Psoas muscle (tissue), 8 donors: Measurements from ENCODE around the gene NOS1. TPM values are rescaled to one million over a fixed set of nuclear protein-coding genes. Genes with fewer than 3 reads are reported as not detected.
"Not testable (repeated sequence)": the region's sequence is repeated elsewhere in the genome, so short reads cannot be mapped to it uniquely, and the experiment has no call there.

ENCODE experiments used
- ATAC-seq, 4 donors: fragments of 200-7000 bp; cut with Tn5 transposase; one replicate each; pipeline ENCODE4 v1.9.1; 2020; ENCODE audit warnings: moderate library complexity in 3 of 4, mild to moderate bottlenecking in 2 of 4
- DNase-seq, 2 donors: peaks; one replicate each; pipeline ENCODE4 v3.0.0-alpha.2; 2020
- H3K27ac ChIP-seq: fragments of 200-600 bp; one replicate; pipeline ENCODE4 v1.8.0; 2022
- H3K27me3 ChIP-seq, 3 donors: fragments of 200-600 bp in 1 of 3; one replicate each; pipeline versions ENCODE4 v1.6.1 to v1.8.0; 2013 to 2022; ENCODE audit warnings: low read length in 2 of 3, mild to moderate bottlenecking in 2 of 3, moderate library complexity in 1 of 3; ENCODE audit not compliant: insufficient read depth in 3 of 3
- H3K36me3 ChIP-seq, 2 donors: fragments of 200-600 bp in 1 of 2; one replicate each; pipeline versions ENCODE4 v1.6.1 to v1.8.0; 2013 to 2022; ENCODE audit warnings: low read depth in 1 of 2, mild to moderate bottlenecking in 1 of 2, moderate library complexity in 1 of 2; ENCODE audit not compliant: insufficient read depth in 1 of 2
- H3K4me1 ChIP-seq: fragments of 200-600 bp; one replicate; pipeline ENCODE4 v1.8.0; 2022
- H3K4me3 ChIP-seq: fragments of 200-600 bp; one replicate; pipeline ENCODE4 v1.8.0; 2022; ENCODE audit warnings: mild to moderate bottlenecking
- H3K9me3 ChIP-seq: fragments of 200-600 bp; one replicate; pipeline ENCODE4 v1.8.0; 2022
- whole genome bisulfite sequencing, 3 donors: extraction: QIAGEN DNeasy Blood & Tissue Kit; methylation state at CpG; one replicate each; pipeline versions ENCODE4 v1.1.6 to v1.1.7; 2013; 5-methylcytosine and 5-hydroxymethylcytosine counted together
- intact Hi-C, 2 donors: fragments of 100-400 bp; cut with DNase I; formaldehyde crosslinking; loops; one replicate each; pipeline versions ENCODE4 v1.11.0 to v1.14.2; 2022
- polyA plus RNA-seq, 3 donors: library from polyadenylated mRNA; stranded (reverse); fragments of 200-250 nt; gene quantifications; one replicate each; pipeline ENCODE4 v1.2.3, GENCODE V29; 2013
- total RNA-seq, 4 donors: library from RNA; stranded (reverse); fragmentation: NEBNext Ultra II Directional in 2 of 4; extraction: Animal tissue kit (Norgen Biotek cat#: 25700) in 2 of 4; gene quantifications; one replicate each; pipeline versions ENCODE4 v1.2.1 to v1.2.4, GENCODE V29; 2021 to 2023
- TF ChIP-seq, protein P1 (sequence below): fragments of 200-600 bp; IDR thresholded peaks from one replicate; pipeline ENCODE4 v1.8.0; 2022; ENCODE audit warnings: antibody characterized with exemption
- donor health status: healthy with polysubstance abuse.
- donor health status: DM: no; HTN: no; CAD: no; lungs with moderate emphysema.
- donor health status: Bipolar disorder and iron deficiency.
- donor health status: healthy.
- donor health status: DM: yes; HTN: yes; CAD: no.
- donor health status: DM: no; HTN: no; CAD: no.
- donor health status: DM: no; HTN: no; CAD: no.
- donor health status: DM: yes; HTN: yes; CAD: no.

Gene NOS1
- total and polyA plus RNA-seq, 7 donors = 2.7 to 62.2 (median 12.1) TPM

DNA sequence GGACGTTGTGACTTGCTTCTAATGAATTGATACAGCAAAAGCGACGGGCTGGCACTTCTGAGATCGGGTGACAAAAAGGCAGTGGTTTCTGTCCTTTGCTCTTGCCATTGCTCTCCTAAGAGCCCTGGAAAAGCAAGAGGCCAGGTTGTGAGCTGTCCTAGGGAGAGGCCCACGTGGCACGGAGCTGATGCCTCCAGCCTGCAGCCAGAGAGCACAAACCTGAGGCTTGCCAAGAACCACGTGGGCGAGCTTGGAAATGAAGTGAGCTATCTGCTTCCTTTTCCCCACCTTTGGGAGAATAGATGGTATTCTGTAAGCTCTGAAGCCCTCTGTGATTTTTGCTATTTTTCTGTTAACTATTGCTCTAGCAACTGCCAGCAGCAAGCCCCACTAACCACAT, 26.4 kb upstream of the NOS1 start:
- Histone ChIP-seq H3K27ac (no peak overlapping the region), H3K9me3 (no peaks in the 10 kb centered on the region), H3K4me3 (no peak overlapping the region), H3K27me3 (no peaks in the 10 kb centered on the region), H3K36me3 (no peaks in the 10 kb centered on the region), H3K4me1 (no peaks in the 10 kb centered on the region)
- TF ChIP-seq, protein P1, sequence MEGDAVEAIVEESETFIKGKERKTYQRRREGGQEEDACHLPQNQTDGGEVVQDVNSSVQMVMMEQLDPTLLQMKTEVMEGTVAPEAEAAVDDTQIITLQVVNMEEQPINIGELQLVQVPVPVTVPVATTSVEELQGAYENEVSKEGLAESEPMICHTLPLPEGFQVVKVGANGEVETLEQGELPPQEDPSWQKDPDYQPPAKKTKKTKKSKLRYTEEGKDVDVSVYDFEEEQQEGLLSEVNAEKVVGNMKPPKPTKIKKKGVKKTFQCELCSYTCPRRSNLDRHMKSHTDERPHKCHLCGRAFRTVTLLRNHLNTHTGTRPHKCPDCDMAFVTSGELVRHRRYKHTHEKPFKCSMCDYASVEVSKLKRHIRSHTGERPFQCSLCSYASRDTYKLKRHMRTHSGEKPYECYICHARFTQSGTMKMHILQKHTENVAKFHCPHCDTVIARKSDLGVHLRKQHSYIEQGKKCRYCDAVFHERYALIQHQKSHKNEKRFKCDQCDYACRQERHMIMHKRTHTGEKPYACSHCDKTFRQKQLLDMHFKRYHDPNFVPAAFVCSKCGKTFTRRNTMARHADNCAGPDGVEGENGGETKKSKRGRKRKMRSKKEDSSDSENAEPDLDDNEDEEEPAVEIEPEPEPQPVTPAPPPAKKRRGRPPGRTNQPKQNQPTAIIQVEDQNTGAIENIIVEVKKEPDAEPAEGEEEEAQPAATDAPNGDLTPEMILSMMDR = no peak
- WGBS, 3 donors = 38 to 67% (median 44%) methylated on average over 8 of the region's 8 CpGs
- ATAC-seq = peak; percentile 64 to 87 (median 82)
- intact Hi-C loops = no loop called here
- peak in 1 of 2 donors; percentile 68 for DNase-seq

DNA sequence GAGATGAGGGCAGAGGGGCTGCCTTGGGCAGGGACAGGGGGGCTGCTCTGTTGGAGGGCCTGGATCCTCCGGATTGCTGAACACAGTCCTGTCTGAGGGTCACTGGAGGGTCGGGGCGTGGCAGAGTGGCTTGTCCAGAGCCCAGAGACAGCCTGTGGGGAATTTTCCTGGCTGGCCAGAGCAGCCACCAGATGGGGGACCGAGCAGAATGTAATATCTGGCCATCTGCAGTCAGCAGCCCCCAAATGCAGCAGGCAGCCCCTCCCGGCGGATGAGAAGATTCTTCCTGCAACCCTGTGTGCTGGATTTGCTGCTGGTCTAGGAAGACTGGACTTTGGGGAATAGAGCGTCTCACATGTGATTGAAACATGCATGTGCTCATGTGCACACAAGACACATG, 23.3 kb upstream of the NOS1 start:
- no peaks in the 10 kb centered on the region for H3K9me3 ChIP-seq
- no peak overlapping the region for H3K4me3 ChIP-seq
- DNase-seq (no peak), ATAC-seq (no peak)
- no peaks in the 10 kb centered on the region for H3K36me3 ChIP-seq
- no peaks in the 10 kb centered on the region for H3K27me3 ChIP-seq
- H3K27ac ChIP-seq = no peak overlapping the region
- WGBS, 3 donors = 72 to 79% (median 75%) methylated on average over 7 of the region's 7 CpGs
- no peaks in the 10 kb centered on the region for H3K4me1 ChIP-seq
- intact Hi-C loops = no loop called here
- TF ChIP-seq, protein P1 = no peak

DNA sequence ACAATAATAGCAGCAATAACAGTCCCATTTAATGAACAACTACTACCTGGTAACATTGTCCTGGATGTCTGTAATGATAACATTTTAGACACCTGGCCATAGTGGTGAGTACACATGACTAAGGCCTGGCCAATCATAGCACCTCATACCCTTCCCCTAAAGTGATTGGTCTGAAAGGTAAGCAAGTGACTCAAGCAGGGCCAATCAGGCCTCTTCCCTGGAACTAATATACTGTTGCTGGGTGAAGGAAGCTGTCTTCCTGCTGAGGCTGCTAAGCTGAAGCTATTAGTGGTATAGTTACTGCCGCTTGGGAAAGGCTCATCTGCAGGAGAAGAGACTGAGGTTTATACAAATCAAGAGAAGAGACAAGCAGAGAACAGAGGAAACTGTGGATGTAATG, 18.7 kb upstream of the NOS1 start:
- no peaks in the 10 kb centered on the region for H3K4me1 ChIP-seq
- no peak overlapping the region for H3K27ac ChIP-seq
- ATAC-seq (no peak), DNase-seq (no peak)
- no peak overlapping the region for H3K4me3 ChIP-seq
- H3K27me3 ChIP-seq = no peaks in the 10 kb centered on the region
- intact Hi-C loops = no loop called here
- H3K36me3 ChIP-seq = no peaks in the 10 kb centered on the region
- H3K9me3 ChIP-seq = no peaks in the 10 kb centered on the region
- 76 to 88% (median 87%) methylated on average over 1 of the region's 1 CpG for WGBS, 3 donors
- TF ChIP-seq, protein P1 = no peak

DNA sequence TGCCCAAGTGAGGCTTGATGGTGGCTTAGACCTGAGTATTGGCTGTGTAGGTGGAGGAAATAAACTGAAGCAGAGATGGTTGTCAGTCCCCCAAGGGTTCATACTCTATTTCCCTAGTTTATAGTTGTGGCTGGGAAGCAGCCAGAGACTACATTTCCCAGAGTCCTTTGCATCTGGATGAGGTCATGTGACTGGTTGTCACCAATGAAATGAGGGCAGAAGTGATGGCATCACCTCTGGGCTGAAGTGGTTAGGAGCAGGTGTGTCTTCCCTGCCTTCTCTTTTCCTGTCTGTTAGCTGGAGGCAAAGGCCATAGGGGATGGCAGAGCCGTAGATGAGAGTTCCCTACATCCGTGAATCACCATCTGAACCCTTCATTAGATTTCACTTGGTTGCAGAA, 16.3 kb upstream of the NOS1 start:
- no peaks in the 10 kb centered on the region for H3K9me3 ChIP-seq
- H3K4me1 ChIP-seq = no peaks in the 10 kb centered on the region
- no peaks in the 10 kb centered on the region for H3K27me3 ChIP-seq
- ATAC-seq (peak; percentile 59 to 85 (median 78)), DNase-seq (no peak)
- no peak overlapping the region for H3K4me3 ChIP-seq
- H3K36me3 ChIP-seq = no peaks in the 10 kb centered on the region
- no peak overlapping the region for H3K27ac ChIP-seq
- WGBS, 3 donors = 84 to 89% (median 86%) methylated on average over 2 of the region's 2 CpGs
- intact Hi-C loops = no loop called here
- TF ChIP-seq, protein P1 = no peak

DNA sequence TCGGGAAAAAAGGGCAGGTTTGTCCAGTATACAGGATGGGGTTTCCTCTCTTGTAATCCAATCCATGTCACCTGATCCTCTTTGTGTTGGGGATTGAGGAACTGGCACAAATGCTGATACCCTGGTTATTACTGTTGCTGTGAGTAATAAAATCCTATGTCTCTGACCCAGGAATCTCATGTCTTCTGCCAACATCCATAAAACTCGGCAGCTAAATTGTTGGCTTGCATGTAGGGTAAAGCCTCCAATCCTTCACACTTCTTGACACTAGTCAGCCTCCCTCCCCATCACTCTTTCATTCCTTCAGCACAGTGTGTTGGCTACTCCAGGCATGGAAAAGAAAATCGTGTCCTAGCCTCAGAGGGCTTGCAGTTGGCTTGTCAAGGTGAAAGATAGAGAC, 9.2 kb upstream of the NOS1 start:
- H3K27me3 ChIP-seq = no peaks in the 10 kb centered on the region
- H3K4me1 ChIP-seq = no peaks in the 10 kb centered on the region
- no peaks in the 10 kb centered on the region for H3K36me3 ChIP-seq
- TF ChIP-seq, protein P1 = no peak
- ATAC-seq = peak in 2 of 4 donors; percentile 63 to 74
- H3K27ac ChIP-seq = no peak overlapping the region
- no peak overlapping the region for H3K4me3 ChIP-seq
- intact Hi-C loops = no loop called here
- DNase-seq = no peak
- no peaks in the 10 kb centered on the region for H3K9me3 ChIP-seq
- 14 to 28% (median 24%) methylated on average over 3 of the region's 3 CpGs for WGBS, 3 donors

DNA sequence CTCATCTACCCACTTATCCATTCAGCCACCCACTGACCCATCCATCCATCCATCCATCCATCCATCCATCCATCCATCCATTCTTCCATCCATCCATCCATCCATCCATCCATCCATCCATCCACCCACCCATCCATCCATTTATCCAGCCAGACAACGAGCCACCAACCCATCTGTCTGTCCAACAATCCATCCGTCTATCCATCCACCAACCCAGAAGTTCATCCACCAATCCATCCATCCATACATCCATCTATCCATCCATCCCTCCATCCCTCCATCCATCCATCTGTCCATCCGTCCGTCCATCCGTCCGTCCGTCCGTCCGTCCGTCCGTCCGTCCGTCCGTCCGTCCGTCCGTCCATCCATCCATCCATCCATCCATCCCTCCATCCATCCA, 8.6 kb upstream of the NOS1 start:
- not testable (repeated sequence) for ATAC-seq, H3K27ac ChIP-seq, H3K9me3 ChIP-seq, DNase-seq, H3K27me3 ChIP-seq, H3K4me3 ChIP-seq, H3K36me3 ChIP-seq, H3K4me1 ChIP-seq
- WGBS, 3 donors = 69 to 91% (median 84%) methylated on average over 17 of the region's 17 CpGs
- intact Hi-C loops = loop anchor here (5.0 kb wide), 3 partner anchors 67 to 467 kb away; no protein-coding TSS in a partner anchor
